Gastrocnemius medialis (tissue), 4 donors: ENCODE data around the gene SH3BP1. TPM values are rescaled to one million over a fixed set of nuclear protein-coding genes. Genes with fewer than 3 reads are reported as not detected.
"Not testable (repeated sequence)": the region's sequence is repeated elsewhere in the genome, so short reads cannot be mapped to it uniquely, and the experiment has no call there.

Source experiments
- ATAC-seq, 2 donors: fragments of 150-250 bp; one replicate each; pipeline ENCODE4 v1.9.1; 2016
- DNase-seq, 2 donors: peaks; one replicate each; pipeline ENCODE4 v3.0.0-alpha.2; 2019
- H3K27ac ChIP-seq, 4 donors: fragments of 200-600 bp; sonication (generic); 1 replicate in 1 of 4; 2 replicates in 3 of 4; pipeline ENCODE4 v1.5.1; 2016 to 2018; ENCODE audit warnings: mild to moderate bottlenecking in 2 of 4, moderate library complexity in 1 of 4
- H3K27me3 ChIP-seq, 3 donors: fragments of 200-600 bp; sonication (generic) in 2 of 3; 1 replicate in 1 of 3; 2 replicates in 2 of 3; pipeline versions ENCODE4 v1.5.1 to v1.6.0; 2016 to 2019; ENCODE audit warnings: mild to moderate bottlenecking in 1 of 3, moderate library complexity in 1 of 3
- H3K36me3 ChIP-seq, 2 donors: fragments of 200-600 bp; sonication (generic) in 1 of 2; one replicate each; pipeline ENCODE4 v1.5.1; 2017 to 2018
- H3K4me1 ChIP-seq, 2 donors: fragments of 200-600 bp; sonication (generic) in 1 of 2; one replicate each; pipeline ENCODE4 v1.5.1; 2016 to 2017; ENCODE audit warnings: mild to moderate bottlenecking in 2 of 2
- H3K4me3 ChIP-seq, 4 donors: fragments of 200-600 bp; sonication (generic) in 3 of 4; 1 replicate in 1 of 4; 2 replicates in 3 of 4; pipeline ENCODE4 v1.5.1; 2016 to 2019; ENCODE audit warnings: mild to moderate bottlenecking in 2 of 4
- H3K9me3 ChIP-seq, 3 donors: fragments of 200-600 bp; sonication (generic) in 2 of 3; 1 replicate in 1 of 3; 2 replicates in 2 of 3; pipeline ENCODE4 v1.5.1; 2016 to 2019
- POLR2A ChIP-seq, 2 donors: fragments of 450-650 bp; IDR thresholded peaks; one replicate each; pipeline ENCODE4 v1.6.1; 2017; ENCODE audit warnings: antibody characterized with exemption in 2 of 2, mild to moderate bottlenecking in 2 of 2, moderate library complexity in 2 of 2
- in situ Hi-C, 4 donors: fragments of 200-750 bp; cut with MboI; loops; one replicate each; pipeline versions ENCODE4 v1.15.0 to v1.8.0; 2017; ENCODE audit warnings: low sequenced_read_pairs in 4 of 4
- intact Hi-C: fragments of 100-400 bp; cut with DNase I; formaldehyde crosslinking; loops from one replicate; pipeline ENCODE4 v1.15.1; 2023; ENCODE audit warnings: low total_unique reads
- total RNA-seq, 4 donors: library from RNA; depleted of rRNA; stranded (reverse); fragments of >200 nt; gene quantifications; one replicate each; pipeline versions ENCODE4 v1.1.0 to v1.2.3, GENCODE V29; 2016
- TF ChIP-seq, protein P1 (sequence below), 5 experiments: fragments of 450-650 bp in 3 of 5; fragments of 200-600 bp in 2 of 5; sonication (generic) in 2 of 5; IDR thresholded peaks in 4 of 5; conservative IDR thresholded peaks in 1 of 5; 1 replicate in 4 of 5; 2 replicates in 1 of 5; pipeline ENCODE4 v1.5.1; 2016 to 2019; ENCODE audit warnings: antibody characterized with exemption in 5 of 5, mild to moderate bottlenecking in 3 of 5, moderate library complexity in 3 of 5

SH3BP1 gene
- total RNA-seq, 4 donors from 2014 or later = 1.1 to 1.8 (median 1.6) TPM; not detected in 1

DNA sequence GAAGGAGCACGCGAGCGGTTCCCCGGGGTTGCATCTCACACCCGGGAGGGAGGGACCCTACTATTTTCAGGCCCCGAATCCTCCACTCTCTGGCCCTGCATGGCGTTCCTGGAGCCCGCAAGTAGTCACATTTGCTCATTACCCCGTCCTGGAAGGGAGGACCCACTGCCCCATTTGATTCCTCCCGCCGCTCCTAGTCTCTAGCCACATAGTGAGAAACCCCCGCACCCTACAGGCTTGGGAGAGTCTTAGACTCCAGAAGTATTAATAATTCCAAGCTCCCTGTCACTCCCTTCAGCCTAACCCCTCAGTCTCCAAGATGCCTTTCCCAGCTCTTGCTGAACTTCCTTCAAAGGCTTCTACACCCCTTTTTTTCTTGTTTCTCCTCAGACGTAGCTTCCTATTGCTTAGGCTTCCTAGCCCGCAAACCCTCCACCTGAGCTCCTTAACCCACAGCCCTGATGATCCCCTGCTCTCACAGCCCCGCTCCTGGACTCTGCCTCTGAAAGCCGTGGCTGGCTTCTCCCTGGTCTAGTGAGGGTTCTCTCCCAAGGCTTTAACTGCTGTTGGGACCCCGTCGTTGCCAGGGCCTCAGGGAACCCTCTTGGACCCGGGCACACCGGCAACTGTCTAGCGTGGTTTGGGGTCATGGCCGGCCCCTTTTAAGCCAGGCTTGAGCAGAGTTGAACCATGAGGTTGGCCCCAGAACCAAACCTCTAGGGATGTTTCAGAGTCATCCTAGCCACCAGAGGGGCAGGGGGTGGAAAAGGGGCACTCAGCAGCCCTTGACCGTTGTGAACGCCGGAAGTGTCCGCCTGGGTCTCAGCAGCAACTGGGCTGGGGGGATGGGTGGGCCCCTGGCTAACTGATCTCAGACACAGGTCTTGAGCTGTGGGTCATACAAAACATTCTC is 30.0 kb upstream of the SH3BP1 start:
- Histone ChIP-seq H3K9me3 (no peaks in the 10 kb centered on the region), H3K4me3 (peak overlapping the region; percentile 88 to 98 (median 92)), H3K27ac (peak overlapping the region; percentile 90 to 98 (median 95)), H3K27me3 (no peaks in the 10 kb centered on the region), H3K36me3 (peaks cover 0 to 6% of the 10 kb centered on the region in 2 donors), H3K4me1 (peaks cover 28 to 34% of the 10 kb centered on the region in 2 donors)
- ATAC-seq (peak in 1 of 2 donors; percentile 1), DNase-seq (no peak)
- in situ Hi-C loops (no loop called here), intact Hi-C loops (loop anchor here (10.0 kb wide), 1 partner anchor 1915 kb away; the partner anchor contains the start of gene ATF4)
- no peak for TF ChIP-seq POLR2A (IDR thresholded peaks at IDR 0.05)
- TF ChIP-seq, protein P1, sequence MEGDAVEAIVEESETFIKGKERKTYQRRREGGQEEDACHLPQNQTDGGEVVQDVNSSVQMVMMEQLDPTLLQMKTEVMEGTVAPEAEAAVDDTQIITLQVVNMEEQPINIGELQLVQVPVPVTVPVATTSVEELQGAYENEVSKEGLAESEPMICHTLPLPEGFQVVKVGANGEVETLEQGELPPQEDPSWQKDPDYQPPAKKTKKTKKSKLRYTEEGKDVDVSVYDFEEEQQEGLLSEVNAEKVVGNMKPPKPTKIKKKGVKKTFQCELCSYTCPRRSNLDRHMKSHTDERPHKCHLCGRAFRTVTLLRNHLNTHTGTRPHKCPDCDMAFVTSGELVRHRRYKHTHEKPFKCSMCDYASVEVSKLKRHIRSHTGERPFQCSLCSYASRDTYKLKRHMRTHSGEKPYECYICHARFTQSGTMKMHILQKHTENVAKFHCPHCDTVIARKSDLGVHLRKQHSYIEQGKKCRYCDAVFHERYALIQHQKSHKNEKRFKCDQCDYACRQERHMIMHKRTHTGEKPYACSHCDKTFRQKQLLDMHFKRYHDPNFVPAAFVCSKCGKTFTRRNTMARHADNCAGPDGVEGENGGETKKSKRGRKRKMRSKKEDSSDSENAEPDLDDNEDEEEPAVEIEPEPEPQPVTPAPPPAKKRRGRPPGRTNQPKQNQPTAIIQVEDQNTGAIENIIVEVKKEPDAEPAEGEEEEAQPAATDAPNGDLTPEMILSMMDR (IDR thresholded peaks at IDR 0.05 in 4 of 5, conservative IDR thresholded peaks at IDR 0.05 in 1 of 5) = no peak

DNA sequence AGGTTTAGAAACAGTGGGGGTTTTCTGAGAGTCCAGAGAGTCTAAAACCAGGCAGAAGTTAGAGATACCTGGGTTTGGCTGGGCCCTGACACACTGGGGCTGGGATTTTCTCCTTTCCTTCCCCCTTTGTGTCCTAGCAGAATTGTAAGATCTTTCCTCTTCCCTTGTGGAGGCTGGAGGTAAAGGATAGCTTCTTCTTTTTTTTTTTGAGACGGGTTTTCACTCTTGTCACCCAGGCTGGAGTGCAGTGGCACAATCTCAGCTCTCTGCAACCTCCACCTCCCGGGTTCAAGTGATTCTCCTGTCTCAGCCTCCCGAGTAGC is 29.4 kb upstream of the SH3BP1 start:
- in situ Hi-C loops, H3K9me3 ChIP-seq, intact Hi-C loops, ATAC-seq, H3K27me3 ChIP-seq, DNase-seq, H3K36me3 ChIP-seq: not testable (repeated sequence)
- H3K27ac ChIP-seq = peak overlapping the region in 2 of 4 donors; percentile 90 to 98
- H3K4me1 ChIP-seq = peaks cover 28 to 34% of the 10 kb centered on the region in 2 donors
- H3K4me3 ChIP-seq = peak overlapping the region; percentile 88 to 98 (median 92)

DNA sequence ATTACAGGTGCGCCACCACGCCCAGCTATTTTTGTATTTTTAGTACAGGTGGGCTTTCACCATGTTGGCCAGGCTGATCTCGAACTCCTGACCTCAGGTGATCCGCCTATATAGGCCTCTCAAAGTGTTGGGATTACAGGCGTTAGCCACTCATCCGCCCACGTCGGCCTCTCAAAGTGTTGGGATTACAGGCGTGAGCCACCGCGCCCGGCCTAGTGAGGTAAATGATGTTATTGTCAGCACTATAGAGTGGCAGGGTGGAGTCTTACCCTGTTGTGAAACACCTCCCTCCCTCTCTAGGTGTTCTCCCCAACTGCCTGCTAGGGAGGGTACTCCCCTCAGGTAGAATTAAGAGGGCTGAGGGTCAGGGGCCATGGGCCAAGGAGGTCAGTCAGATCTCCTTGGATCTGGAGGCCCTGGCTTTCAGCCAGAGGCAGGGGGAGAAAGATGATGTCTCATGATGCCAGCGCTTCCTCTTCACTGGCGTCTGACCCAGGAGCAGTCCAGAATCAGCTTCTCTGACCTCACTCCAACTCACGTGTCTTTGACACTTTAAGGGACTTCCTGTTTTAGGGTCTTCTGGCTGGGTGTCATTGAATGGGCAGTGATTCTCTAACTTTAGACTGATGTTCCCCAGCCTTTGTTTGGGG is 28.9 kb upstream of the SH3BP1 start:
- Histone ChIP-seq H3K4me3 (peak overlapping the region in 2 of 4 donors; percentile 93 to 98), H3K27me3 (no peaks in the 10 kb centered on the region), H3K36me3 (peaks cover 0 to 13% of the 10 kb centered on the region in 2 donors), H3K27ac (no peak overlapping the region), H3K4me1 (peaks cover 28 to 34% of the 10 kb centered on the region in 2 donors), H3K9me3 (no peaks in the 10 kb centered on the region)
- intact Hi-C loops = no loop called here
- TF ChIP-seq POLR2A (IDR thresholded peaks at IDR 0.05) = no peak
- TF ChIP-seq, protein P1 (IDR thresholded peaks at IDR 0.05 in 4 of 5, conservative IDR thresholded peaks at IDR 0.05 in 1 of 5) = no peak
- in situ Hi-C loops = no loop called here
- no peak for ATAC-seq
- no peak for DNase-seq

DNA sequence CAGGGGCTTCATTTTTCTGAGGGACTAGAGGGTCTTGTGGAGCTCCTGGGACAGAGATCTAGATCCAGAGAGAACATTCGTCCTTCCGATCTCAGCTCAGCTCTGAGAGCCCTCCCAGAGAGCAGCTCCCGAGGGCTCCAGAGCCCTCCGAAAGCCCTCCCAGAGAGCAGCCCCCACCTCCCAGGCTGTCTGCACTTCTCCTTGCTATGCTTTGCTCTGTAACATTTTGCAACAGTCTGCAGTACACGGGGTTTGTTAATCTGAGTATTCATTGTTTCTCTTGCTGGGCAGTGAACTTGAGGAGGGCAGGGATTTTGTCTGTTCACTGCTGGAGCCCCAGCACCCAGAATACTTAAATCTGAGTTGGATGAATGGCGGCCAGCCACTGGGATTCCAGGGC is 28.3 kb upstream of the SH3BP1 start:
- peaks cover 28 to 34% of the 10 kb centered on the region in 2 donors for H3K4me1 ChIP-seq
- DNase-seq = no peak
- no peak for TF ChIP-seq POLR2A (IDR thresholded peaks at IDR 0.05)
- TF ChIP-seq, protein P1 (IDR thresholded peaks at IDR 0.05 in 4 of 5, conservative IDR thresholded peaks at IDR 0.05 in 1 of 5) = no peak
- H3K27me3 ChIP-seq = no peaks in the 10 kb centered on the region
- H3K9me3 ChIP-seq = no peaks in the 10 kb centered on the region
- peaks cover 0 to 19% of the 10 kb centered on the region in 2 donors for H3K36me3 ChIP-seq
- H3K27ac ChIP-seq = no peak overlapping the region
- no peak for ATAC-seq
- intact Hi-C loops = no loop called here
- in situ Hi-C loops = no loop called here
- no peak overlapping the region for H3K4me3 ChIP-seq
